ENCODE data around the gene ESYT2.
A peak's percentile ranks its signal among the peaks of the same experiment; 100 is the strongest.

The ESYT2 gene

DNA sequence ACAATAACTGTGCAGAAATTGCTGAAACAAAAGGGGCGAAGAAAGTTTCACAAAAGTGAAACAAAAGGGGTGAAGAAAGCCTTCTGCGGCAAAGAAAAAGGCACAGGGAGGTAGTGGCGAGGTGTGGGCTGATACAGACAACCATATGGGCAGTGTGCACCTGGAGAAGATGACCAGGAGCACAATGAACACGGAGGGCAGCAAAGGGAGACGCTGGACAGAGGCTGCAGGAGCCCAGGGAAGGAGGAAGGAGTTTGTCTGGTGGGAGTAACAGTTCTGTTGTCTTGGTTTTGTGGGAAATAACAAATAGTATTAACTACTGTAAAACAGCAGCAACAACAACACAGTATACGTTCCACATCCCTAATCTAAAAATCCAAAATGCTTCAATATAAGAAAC, 42.4 kb downstream of the ESYT2 start:
- Histone ChIP-seq H3K4me2 (ENCODE audit: low read length) (no peak overlapping the region), H3K36me3 (ENCODE audit: insufficient read depth, low read length) (peaks cover 40% of the 10 kb centered on the region), H3K4me3 (ENCODE audit: low read length) (no peak overlapping the region), H3K27me3 (ENCODE audit: control insufficient read depth, insufficient read depth, low read length) (no peaks in the 10 kb centered on the region), H3K4me1 (ENCODE audit: control insufficient read depth, insufficient read depth, low read length) (peaks cover 11% of the 10 kb centered on the region), H3K9me3 (replicated peaks; ENCODE audit: low read length) (no peaks in the 10 kb centered on the region), H3K9ac (ENCODE audit: low read depth, low read length) (no peak overlapping the region)

DNA sequence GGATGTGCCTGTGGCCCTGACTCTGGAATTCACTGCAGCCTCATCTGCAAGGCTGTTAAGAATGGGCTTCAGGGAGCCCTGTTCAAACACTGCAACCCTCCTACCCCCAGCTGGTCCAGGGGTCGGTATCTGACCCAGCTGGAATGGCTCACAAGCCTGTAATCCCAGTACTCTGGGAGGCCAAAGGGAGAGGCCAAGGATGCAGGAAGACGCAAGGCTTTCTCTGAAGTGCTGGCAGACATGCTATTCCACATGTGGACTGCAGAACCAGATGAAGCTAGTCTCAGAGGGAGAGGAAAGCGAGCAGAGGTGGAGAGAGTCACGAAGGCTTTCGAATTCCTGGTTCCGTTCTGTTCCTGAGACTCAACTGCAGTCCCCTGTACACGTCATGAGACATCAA, 45.0 kb downstream of the ESYT2 start:
- H3K9me3 ChIP-seq (replicated peaks; ENCODE audit: low read length) = no peaks in the 10 kb centered on the region
- peaks cover 49% of the 10 kb centered on the region for H3K36me3 ChIP-seq (ENCODE audit: insufficient read depth, low read length)
- no peak overlapping the region for H3K9ac ChIP-seq (ENCODE audit: low read depth, low read length)
- peaks cover 11% of the 10 kb centered on the region for H3K4me1 ChIP-seq (ENCODE audit: control insufficient read depth, insufficient read depth, low read length)
- H3K27me3 ChIP-seq (ENCODE audit: control insufficient read depth, insufficient read depth, low read length) = no peaks in the 10 kb centered on the region
- H3K4me2 ChIP-seq (ENCODE audit: low read length) = no peak overlapping the region
- no peak overlapping the region for H3K4me3 ChIP-seq (ENCODE audit: low read length)

DNA sequence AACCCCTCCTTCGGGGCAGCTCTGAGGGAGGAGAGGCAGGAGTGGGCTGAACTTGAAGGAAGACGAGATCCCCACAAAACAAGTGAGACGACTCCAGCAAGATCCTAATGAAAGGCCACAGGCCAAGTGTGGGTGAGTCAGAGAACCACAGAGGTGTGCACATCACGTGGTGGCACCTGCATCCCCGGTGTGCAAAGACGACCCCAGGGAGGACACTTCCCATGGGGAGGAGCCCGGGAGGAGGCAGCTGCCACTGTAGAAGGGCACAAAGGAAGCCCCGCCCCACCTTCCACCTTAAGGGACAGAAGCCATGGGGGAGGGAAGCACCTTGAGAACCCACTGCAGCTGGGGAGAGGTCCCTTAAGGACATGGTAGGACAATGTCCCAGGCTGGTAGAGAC, 45.7 kb downstream of the ESYT2 start:
- Histone ChIP-seq H3K27me3 (ENCODE audit: control insufficient read depth, insufficient read depth, low read length) (no peaks in the 10 kb centered on the region), H3K9me3 (replicated peaks; ENCODE audit: low read length) (no peaks in the 10 kb centered on the region), H3K4me3 (ENCODE audit: low read length) (no peak overlapping the region), H3K36me3 (ENCODE audit: insufficient read depth, low read length) (peaks cover 51% of the 10 kb centered on the region), H3K4me1 (ENCODE audit: control insufficient read depth, insufficient read depth, low read length) (peaks cover 11% of the 10 kb centered on the region), H3K9ac (ENCODE audit: low read depth, low read length) (peak overlapping the region; percentile 35), H3K4me2 (ENCODE audit: low read length) (no peak overlapping the region)

DNA sequence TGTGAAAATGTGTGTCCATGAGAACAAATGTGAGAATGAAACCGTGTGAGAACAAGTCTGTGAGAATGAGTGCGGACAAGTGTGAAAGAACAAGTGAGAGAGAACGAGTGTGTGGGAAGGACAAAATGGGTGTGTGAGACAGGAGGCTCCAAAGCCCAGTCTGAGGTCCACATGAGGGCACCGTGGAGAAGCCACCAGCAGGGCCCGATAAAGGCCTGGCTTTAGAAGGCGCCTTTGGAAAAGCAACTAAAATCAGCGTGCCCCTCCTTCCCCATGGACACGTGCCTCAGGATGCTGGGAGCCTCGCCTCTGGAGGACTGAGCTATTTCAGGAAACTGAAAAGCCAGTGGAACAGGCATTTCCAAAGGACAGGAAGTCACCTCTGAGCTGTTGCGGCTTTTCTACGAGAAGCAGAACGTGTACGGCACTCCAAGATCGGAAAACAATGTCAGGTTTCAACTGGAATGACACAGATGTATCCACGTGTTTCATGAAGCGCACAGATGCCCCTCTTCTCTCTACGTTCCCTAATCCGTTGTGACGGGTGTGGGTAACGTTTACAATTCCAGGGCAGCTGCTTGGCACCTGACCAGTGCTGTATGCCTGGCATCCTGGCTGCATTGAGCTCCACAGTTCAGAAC, 46.4 kb downstream of the ESYT2 start:
- Histone ChIP-seq H3K9ac (ENCODE audit: low read depth, low read length) (peak overlapping the region; percentile 35), H3K9me3 (replicated peaks; ENCODE audit: low read length) (no peaks in the 10 kb centered on the region), H3K36me3 (ENCODE audit: insufficient read depth, low read length) (peaks cover 53% of the 10 kb centered on the region)

DNA sequence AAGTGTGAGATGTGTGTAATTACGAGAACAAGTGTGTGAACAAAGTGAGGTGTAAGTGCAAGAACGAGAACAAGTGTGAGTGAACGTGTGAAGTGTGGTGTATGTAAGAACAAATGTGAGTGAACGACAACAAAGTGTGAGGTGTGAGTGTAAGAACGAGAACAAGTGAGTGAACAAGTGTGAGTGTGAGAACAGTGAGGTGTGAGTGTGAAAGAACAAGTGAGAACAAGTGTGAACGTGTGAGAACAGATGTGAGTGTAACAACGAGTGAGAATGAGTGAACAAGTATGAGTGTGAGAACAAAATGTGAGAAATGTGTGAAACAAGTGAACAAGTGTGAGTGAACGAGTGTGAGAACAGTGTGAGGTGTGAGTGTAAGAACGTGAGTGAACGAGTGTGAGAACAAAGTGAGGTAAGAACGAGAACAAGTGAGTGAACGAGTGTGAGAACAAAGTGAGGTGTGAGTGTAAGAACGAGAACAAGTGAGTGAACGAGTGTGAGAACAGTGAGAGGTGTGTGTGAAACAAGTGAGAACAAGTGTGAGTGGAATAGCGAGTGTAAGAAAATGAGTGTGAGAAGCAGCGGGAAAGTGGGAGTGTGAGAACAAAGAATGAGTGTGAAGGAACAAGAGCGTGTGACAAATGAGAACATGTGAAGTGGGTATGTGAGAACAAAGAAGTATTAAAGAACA, 47.2 kb downstream of the ESYT2 start:
- H3K36me3 ChIP-seq (ENCODE audit: insufficient read depth, low read length) = peaks cover 57% of the 10 kb centered on the region
- H3K4me3 ChIP-seq (ENCODE audit: low read length) = no peak overlapping the region
- H3K9ac ChIP-seq (ENCODE audit: low read depth, low read length) = no peak overlapping the region
- no peak overlapping the region for H3K4me2 ChIP-seq (ENCODE audit: low read length)
- no peaks in the 10 kb centered on the region for H3K27me3 ChIP-seq (ENCODE audit: control insufficient read depth, insufficient read depth, low read length)
- H3K4me1 ChIP-seq (ENCODE audit: control insufficient read depth, insufficient read depth, low read length) = peaks cover 11% of the 10 kb centered on the region
- H3K9me3 ChIP-seq (replicated peaks; ENCODE audit: low read length) = no peaks in the 10 kb centered on the region

More for the DNA sequence above, 46.4 kb downstream of the ESYT2 start:
- Histone ChIP-seq H3K4me2 (ENCODE audit: low read length) (peak overlapping the region; percentile 34), H3K4me3 (ENCODE audit: low read length) (no peak overlapping the region), H3K27me3 (ENCODE audit: control insufficient read depth, insufficient read depth, low read length) (no peaks in the 10 kb centered on the region), H3K4me1 (ENCODE audit: control insufficient read depth, insufficient read depth, low read length) (peaks cover 11% of the 10 kb centered on the region)

DNA sequence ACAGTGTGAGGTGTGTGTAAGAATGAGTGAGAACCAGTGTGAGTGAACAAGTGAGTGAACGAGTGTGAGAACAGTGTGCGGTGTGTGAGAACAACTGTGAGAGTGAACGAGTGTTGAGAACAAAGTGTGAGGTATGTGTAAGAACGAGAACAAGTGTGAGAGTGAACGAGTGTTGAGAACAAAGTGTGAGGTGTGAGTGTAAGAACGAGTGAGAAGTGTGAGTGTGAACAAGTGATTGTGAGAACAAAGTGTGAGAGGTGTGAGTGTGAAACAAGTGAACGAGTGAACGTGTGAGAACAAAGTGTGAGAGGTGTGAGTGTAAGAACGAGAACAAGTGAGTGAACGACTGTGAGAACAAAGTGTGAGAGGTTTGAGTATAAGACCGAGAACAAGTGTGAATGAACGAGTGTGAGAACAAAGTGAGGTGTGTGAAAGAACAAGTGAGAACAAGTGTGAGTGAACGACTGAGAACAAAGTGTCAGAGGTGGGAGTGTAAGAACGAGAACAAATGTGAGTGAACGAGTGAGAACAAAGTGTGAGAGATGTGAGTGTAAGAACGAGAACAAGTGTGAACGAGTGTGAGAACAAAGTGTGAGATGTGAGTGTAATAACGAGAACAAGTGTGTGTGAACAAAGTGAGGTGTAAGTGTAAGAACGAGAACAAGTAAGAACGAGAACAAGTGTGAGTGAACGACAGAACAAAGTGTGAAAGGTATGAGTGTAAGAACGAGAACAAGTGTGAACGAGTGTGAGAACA, 47.9 kb downstream of the ESYT2 start:
- Histone ChIP-seq H3K4me3 (ENCODE audit: low read length) (no peak overlapping the region), H3K4me1 (ENCODE audit: control insufficient read depth, insufficient read depth, low read length) (peaks cover 11% of the 10 kb centered on the region), H3K9ac (ENCODE audit: low read depth, low read length) (no peak overlapping the region), H3K36me3 (ENCODE audit: insufficient read depth, low read length) (peaks cover 52% of the 10 kb centered on the region), H3K27me3 (ENCODE audit: control insufficient read depth, insufficient read depth, low read length) (no peaks in the 10 kb centered on the region), H3K4me2 (ENCODE audit: low read length) (no peak overlapping the region), H3K9me3 (replicated peaks; ENCODE audit: low read length) (no peaks in the 10 kb centered on the region)

DNA sequence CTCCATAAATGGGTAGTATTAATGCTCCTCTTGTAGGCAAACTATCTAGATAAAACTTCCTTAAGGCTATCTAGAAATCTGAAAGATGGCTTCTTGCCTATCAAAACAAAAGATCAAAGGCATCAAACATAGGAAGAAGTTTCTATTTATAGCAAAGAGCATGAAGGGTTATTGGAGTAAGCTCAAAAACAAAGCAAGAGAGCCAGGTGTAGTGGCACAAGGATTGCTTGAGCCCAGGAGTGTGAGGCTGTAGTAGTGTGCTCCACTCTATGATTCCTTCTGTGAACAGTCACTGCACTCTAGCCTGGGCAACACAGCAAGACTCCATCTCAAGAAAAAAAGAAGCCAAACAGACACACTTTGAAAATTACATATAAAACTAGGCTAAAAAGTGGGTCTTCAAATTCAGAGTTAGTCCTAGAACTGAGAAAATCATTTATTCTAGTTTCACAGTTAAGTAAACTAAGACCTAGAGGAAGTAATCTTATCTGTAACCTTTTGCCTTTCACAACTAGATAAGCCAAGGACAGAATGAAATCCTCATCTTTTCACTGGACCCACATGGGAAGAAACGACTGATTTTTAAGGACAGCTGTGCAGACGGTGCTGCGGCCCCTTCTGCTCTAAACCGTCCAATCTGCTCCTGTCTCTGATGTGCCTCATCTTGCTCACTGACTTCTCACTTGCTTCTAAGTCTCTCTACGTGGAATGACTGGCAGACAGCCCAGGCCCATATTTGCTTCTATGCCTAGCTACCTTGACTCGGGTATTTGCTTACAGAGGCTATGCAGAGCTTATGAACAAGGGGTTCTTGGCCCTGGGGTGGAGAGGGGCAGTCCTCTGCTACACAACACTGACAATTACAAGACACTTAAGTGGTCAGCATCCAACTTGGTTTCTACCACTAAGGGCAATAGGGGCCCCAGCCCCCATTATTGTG, 50.0 kb downstream of the ESYT2 start:
- no peak overlapping the region for H3K9ac ChIP-seq (ENCODE audit: low read depth, low read length)
- peaks cover 63% of the 10 kb centered on the region for H3K36me3 ChIP-seq (ENCODE audit: insufficient read depth, low read length)
- H3K4me1 ChIP-seq (ENCODE audit: control insufficient read depth, insufficient read depth, low read length) = peaks cover 11% of the 10 kb centered on the region
- no peak overlapping the region for H3K4me3 ChIP-seq (ENCODE audit: low read length)
- H3K4me2 ChIP-seq (ENCODE audit: low read length) = no peak overlapping the region
- no peaks in the 10 kb centered on the region for H3K9me3 ChIP-seq (replicated peaks; ENCODE audit: low read length)
- no peaks in the 10 kb centered on the region for H3K27me3 ChIP-seq (ENCODE audit: control insufficient read depth, insufficient read depth, low read length)

DNA sequence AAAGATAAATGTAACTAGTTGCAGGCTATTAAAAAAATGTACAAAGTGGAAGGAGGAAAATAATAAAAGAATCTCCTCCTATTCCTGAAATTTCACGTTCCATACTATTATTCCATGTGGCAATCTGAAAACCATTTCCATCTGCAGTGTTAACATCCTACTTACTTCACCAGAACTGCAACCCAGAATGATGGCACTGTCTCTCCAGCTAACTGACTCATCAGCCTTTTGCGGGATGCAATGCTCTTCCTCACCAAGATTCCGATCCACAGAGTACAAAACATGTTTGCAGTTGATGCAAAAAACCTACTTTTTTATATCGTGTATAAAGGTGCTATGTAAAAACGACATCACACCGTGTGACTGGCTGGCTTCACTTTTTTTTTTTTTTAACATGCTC, 50.8 kb downstream of the ESYT2 start:
- H3K36me3 ChIP-seq (ENCODE audit: insufficient read depth, low read length) = peaks cover 65% of the 10 kb centered on the region

DNA sequence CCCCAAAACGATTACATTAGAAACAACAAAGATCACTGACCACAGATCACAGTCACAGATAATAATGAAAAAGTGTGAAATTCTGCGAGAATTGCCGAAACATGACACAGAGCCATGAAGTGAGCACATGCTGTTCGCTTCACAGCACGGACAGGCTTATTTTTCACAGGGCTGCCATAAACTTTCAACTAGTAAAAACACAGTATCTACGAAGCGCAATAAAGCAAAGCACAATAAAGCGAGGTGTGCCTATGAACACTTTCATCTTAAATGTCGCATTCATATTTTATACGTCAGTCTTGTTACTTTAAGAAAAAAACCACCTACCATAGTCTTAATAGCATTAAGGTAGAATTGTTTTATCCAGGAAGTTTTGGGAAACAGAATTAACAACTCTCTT, 51.5 kb downstream of the ESYT2 start:
- Histone ChIP-seq H3K27me3 (ENCODE audit: control insufficient read depth, insufficient read depth, low read length) (no peaks in the 10 kb centered on the region), H3K9me3 (replicated peaks; ENCODE audit: low read length) (no peaks in the 10 kb centered on the region), H3K4me1 (ENCODE audit: control insufficient read depth, insufficient read depth, low read length) (peaks cover 4% of the 10 kb centered on the region), H3K4me3 (ENCODE audit: low read length) (no peak overlapping the region), H3K36me3 (ENCODE audit: insufficient read depth, low read length) (peaks cover 71% of the 10 kb centered on the region), H3K9ac (ENCODE audit: low read depth, low read length) (no peak overlapping the region), H3K4me2 (ENCODE audit: low read length) (no peak overlapping the region)

More for the DNA sequence above, 50.8 kb downstream of the ESYT2 start:
- H3K4me1 ChIP-seq (ENCODE audit: control insufficient read depth, insufficient read depth, low read length) = peaks cover 11% of the 10 kb centered on the region
- no peaks in the 10 kb centered on the region for H3K9me3 ChIP-seq (replicated peaks; ENCODE audit: low read length)
- no peak overlapping the region for H3K9ac ChIP-seq (ENCODE audit: low read depth, low read length)
- no peak overlapping the region for H3K4me3 ChIP-seq (ENCODE audit: low read length)
- no peaks in the 10 kb centered on the region for H3K27me3 ChIP-seq (ENCODE audit: control insufficient read depth, insufficient read depth, low read length)
- H3K4me2 ChIP-seq (ENCODE audit: low read length) = no peak overlapping the region

DNA sequence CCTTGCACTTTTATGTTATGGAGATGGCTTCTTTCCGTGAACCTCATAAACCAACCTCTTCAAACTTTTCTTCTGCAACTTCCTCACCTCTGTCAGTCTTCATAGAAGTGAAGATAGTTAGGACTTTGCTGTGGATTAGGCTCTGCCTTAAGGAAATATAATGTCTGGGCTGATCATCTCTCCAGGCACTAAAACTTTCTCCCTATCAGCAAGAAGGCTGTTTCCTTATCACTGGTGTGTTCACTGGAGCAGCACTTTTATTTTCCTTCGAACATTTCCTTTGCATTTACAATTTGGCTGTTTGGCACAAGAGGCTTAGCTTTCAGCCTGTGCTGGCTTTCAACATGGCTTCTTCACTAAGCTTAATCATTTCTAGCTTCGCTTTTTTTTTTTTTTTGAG, 52.8 kb downstream of the ESYT2 start:
- Histone ChIP-seq H3K4me2 (ENCODE audit: low read length) (no peak overlapping the region), H3K36me3 (ENCODE audit: insufficient read depth, low read length) (peaks cover 58% of the 10 kb centered on the region), H3K4me1 (ENCODE audit: control insufficient read depth, insufficient read depth, low read length) (no peaks in the 10 kb centered on the region), H3K9ac (ENCODE audit: low read depth, low read length) (no peak overlapping the region), H3K27me3 (ENCODE audit: control insufficient read depth, insufficient read depth, low read length) (no peaks in the 10 kb centered on the region), H3K9me3 (replicated peaks; ENCODE audit: low read length) (no peaks in the 10 kb centered on the region), H3K4me3 (ENCODE audit: low read length) (no peak overlapping the region)

DNA sequence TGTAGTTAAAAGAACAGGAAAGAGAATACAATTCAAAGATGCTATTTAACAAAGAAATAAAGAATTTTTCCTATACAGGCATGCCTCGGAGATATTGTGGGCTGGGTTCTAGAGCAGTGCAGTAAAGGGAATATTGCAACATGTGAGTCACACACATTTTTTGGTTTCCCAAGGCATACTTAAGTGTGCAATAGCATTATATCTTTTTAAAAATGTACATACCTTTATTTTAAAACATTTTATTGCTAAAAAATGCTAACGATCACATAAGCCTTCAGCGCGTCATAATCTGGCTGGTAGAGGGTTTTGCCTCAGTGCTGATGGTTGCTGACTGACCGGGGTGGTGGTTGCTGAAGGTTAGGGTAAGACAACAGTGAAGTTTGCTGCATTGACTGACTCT, 54.4 kb downstream of the ESYT2 start:
- Histone ChIP-seq H3K9me3 (replicated peaks; ENCODE audit: low read length) (no peaks in the 10 kb centered on the region), H3K4me1 (ENCODE audit: control insufficient read depth, insufficient read depth, low read length) (no peaks in the 10 kb centered on the region), H3K9ac (ENCODE audit: low read depth, low read length) (no peak overlapping the region), H3K4me2 (ENCODE audit: low read length) (no peak overlapping the region), H3K27me3 (ENCODE audit: control insufficient read depth, insufficient read depth, low read length) (no peaks in the 10 kb centered on the region), H3K4me3 (ENCODE audit: low read length) (no peak overlapping the region), H3K36me3 (ENCODE audit: insufficient read depth, low read length) (peaks cover 48% of the 10 kb centered on the region)
